GM21447 (cell line): ENCODE data around the gene PTPN21.
"Not testable (repeated sequence)": the region's sequence is repeated elsewhere in the genome, so short reads cannot be mapped to it uniquely, and the experiment has no call there.

Experiments used
- ATAC-seq: cut with Tn5 transposase; IDR thresholded peaks from one replicate; pipeline ENCODE4 v1.9.1; 2021; ENCODE audit not compliant: unreplicated experiment

The PTPN21 gene

GRCh38 chr14:88552876-88553275 lies 1.9 kb downstream of the PTPN21 start:
- no peak for ATAC-seq

- ATAC-seq = no peak
Observed at GRCh38 chr14:88551980-88552431, 2.8 kb downstream of the PTPN21 start.

DNA sequence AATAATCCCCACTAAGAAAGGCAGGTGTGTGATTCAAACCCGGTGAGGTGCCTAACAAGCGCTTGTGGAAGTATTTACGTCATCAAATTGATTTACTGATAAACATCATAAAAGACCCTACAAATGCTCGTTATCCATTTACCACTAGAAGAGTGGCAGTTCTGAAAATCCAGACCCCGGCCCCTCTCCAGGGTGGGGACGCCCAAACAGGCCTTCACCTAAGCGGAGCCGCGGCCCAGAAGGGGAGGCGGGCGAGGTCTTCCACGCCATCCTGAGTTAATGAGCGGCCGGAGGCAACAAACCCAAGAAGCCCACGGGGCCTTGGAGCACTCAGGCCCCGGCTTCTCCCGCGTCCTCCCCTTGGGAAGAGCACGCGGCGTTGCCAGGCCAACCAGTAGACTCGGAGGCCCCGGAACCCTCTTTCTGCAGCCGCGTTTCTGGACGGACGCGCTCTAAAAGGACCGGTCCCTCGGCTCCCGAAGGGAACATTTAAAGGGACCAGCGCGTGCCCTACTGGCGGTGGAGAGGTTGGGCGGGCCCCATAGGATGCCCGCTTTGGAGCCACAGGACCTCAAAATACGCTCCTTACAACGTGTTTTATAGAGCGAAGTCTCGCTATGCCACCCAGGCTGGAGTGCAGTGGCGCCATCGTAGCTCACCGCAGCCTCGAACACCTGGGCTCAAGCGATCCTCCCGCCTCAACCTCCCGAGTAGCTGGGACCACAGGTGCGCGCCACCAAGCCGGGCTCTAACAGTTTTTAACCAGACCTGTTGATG lies 3.5 kb downstream of the PTPN21 start:
- no peak for ATAC-seq

GRCh38 chr14:88550078-88550477 lies 4.7 kb downstream of the PTPN21 start:
- ATAC-seq = no peak

DNA sequence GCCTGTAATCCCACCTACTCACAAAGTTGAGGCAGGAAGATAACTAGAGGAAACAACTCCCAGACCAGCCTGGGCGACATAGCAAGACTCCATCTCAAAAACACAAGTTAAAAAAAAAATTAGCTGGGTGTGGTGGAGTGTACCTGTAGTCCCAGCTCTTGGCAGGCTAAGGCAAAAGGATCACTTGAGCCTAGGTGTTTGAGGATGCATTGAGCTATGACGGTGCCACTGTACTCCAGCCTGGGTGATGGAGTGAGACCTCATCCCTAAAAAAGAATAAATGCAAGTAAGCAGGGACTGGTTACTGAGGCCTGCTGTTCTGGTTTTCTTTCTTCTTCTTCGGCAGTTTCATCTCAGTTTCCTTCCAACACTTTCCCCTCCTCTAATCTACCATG lies 7.4 kb downstream of the PTPN21 start:
- ATAC-seq = no peak

DNA sequence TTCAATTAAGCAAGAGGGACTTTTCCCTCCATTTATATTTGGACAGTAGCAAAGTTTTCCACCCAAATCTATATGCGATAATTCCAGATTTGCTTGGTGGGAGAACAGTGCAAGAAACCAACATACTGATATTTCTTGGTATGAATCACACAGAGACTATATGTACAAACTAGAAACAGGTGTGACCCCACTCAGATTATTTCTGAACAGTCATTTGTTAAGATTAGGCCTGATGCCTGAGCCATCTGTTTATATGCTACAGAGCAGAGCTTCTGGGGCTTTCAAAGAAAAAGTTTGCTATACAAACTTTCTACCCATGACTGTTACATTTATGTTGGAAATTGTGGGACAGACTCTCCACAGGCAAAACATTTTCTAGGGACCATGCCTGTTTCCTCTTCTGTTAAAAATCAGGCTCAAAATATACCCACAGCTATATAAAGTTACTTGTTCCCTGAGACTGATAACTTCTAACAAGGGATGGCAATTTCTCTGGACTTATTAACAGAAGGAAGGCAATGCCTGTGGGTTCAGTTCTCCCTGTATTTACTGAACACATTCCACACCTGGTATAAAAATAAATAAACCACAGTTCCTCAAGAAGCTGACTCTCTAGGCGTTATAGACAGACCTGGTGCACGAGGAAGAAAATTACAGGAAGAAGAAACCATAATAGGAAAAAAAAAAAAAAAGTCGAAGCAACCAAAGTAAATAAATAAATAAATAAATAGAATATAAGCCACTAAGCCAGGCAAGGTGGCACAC lies 8.0 kb downstream of the PTPN21 start:
- ATAC-seq = no peak

- ATAC-seq = no peak
Observed at GRCh38 chr14:88545256-88545655, 9.6 kb downstream of the PTPN21 start.

DNA sequence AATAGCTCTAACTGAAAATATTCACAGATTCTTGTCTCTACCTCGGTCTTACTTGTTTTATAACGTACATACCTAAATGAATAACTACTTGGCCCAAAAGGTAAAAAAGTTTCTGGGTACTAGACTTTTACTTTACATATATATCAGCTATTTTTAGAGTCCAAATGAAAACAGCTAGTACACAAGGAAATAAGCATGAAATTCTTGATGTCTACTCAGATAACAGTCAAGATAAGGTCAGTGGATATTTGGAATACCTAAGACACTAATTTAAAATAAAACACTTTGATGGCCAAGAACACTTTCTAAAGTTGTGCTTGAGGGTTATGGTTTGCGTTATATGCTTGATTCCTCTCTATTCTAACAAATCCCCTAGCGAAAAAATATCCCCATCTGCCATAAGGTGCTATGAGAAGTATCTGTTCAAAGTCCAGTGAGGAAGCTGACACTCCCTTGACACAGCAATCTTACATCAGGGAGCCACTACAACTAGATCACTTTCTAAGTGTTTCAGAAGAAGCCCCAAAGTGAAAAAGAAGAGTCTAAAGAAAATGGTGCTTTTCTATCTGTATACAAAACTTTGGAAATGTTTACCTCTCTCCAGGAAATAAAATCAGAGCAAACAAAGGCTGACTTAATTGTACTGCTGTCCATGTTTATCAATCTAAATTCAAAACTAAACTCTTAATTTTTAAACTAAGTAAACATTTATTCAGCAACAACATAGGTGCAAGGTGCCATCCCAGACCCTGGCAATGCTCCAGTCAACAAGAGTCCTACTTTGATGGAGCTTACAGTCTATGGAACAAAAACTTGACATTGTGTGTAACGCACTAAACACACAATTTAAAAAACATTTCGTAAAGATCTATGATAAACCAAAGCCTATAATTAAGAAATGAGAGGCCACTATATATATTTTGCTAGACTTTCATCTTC lies 11.7 kb downstream of the PTPN21 start:
- no peak for ATAC-seq

DNA sequence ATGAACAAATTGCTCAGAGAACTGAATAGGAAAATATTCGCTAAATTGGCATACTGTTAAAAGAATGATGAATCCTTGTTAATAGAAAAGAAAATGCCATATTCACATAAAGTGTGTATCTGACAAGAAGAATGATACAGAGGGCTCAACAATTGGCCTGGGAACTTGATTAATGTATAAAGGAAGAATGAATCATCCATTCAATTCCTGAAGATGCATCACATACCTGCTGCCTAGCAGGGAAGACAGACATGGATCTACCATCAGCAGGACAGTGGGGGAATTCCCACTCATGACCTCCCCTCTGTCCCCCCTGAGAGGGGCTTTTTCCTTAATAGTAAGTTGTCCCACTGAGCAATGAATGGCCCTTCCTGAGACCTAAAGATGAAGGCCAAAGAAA lies 13.5 kb downstream of the PTPN21 start:
- ATAC-seq = no peak

- ATAC-seq = no peak
Observed at GRCh38 chr14:88535813-88536212, 19.0 kb downstream of the PTPN21 start.

DNA sequence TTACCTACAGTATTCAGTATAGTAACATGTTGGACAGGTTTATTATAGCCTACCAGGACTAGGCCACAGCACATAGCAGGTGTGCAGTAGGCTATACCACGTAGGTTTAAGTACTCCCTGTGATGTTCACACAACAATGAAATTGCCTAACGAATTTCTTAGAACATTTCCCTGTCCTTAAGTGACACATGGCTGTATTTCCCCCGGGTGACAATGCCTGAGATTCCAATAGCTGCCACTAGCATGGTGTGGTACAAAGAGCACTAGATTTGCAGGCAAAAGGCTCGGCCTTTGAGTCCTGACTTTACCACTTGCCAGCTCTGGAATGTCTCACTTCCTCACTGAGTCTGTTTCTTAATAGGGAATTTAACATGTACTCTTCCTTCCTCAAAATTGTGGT lies 19.7 kb downstream of the PTPN21 start:
- no peak for ATAC-seq

DNA sequence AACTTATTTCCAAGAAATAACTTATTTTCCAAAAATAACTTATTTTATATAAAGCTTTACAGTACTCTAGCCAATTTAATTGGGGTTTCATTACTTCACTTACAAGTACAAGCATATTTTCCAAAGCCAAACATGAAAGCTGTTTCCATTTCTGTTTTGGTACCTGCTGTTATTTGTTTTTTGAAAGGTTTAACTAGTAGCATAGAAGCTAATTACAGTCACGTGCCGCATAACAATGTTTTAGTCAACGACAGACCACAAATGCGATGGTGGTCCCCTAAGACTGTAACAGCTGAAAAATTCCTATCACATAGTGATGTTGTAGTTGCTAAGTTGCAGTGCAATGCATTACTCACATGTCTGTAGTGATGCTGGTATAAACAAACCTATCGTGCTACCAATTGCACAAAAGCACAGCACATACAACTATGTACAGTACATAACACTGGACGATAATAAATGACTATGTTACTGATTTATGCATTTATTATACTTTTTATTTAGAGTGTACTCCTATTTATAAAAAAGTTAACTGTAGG lies 21.7 kb downstream of the PTPN21 start:
- ATAC-seq = no peak

- ATAC-seq = not testable (repeated sequence)
Observed at GRCh38 chr14:88529889-88530288, 24.9 kb downstream of the PTPN21 start.

GRCh38 chr14:88522393-88522792 lies 32.4 kb downstream of the PTPN21 start:
- ATAC-seq = no peak

DNA sequence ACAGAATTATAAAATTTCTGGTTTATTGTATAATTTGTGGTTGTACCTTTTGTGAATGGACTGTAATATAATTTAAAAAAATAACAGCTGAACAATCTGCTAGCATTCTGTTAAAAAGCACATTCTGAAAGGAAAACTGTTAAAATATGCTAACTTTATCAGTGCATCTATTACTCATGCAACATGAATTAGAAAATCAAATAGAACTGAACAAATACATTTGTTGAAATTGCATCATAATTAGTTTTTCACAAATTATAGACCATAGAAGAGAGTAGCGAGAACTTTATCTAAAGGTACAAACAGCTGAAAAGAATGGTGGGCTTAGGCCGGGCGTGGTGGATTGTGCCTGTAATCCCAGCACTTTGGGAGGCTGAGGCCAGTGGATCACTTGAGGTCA lies 33.0 kb downstream of the PTPN21 start:
- no peak for ATAC-seq

- ATAC-seq = no peak
Observed at GRCh38 chr14:88519907-88520306, 34.9 kb downstream of the PTPN21 start.

DNA sequence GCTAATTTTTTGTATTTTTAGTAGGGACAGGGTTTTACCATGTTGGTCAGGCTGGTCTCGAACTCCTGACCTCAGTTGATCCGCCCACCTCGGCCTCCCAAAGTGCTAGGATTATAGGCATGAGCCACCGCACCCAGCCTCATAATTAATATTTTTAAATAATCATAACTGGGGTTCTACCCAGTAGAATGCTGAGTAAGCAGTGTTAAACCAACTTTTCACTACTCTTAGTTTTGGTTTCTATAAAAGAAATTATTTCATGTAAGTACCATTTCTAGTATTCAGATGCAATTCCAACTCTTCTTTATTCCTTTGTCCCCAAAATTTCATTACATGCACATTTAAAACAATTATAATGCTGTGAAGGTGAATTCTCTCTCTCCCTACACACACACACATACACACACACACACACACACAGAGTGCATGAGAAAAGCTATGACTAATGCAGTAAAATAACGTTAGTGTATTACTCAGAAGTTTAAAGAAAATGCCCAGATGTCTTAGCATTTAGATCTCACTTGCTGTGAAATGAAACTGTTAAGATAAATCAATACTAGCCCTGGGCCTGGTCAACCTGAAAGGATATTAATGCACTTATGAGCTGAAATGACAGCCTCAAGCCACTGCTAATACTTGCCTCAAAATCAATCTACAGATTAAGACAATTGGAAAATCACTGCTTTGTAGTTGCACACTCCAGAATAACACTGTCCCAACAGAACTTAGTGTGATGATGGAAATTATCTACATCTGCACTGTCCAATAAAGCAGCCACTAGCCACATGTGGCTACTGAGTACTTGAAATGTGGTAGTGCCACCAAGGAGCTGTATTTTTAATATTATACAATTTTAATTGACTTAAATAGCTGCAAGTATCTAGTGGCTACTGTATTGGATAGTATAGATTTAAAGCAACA lies 36.0 kb downstream of the PTPN21 start:
- ATAC-seq = no peak

- no peak for ATAC-seq
Observed at GRCh38 chr14:88516861-88517357, 37.9 kb downstream of the PTPN21 start.

- no peak for ATAC-seq
Observed at GRCh38 chr14:88515499-88516221, 39.1 kb downstream of the PTPN21 start.
